Measurements from ENCODE around the gene IRF7.

GRCh38 chr11:611001-611996 lies 4.5 kb downstream of the IRF7 start:
- TF ChIP-seq CTCF (IDR thresholded peaks at IDR 0.05 in 2 of 3, conservative IDR thresholded peaks at IDR 0.05 in 1 of 3; ENCODE audit: insufficient read depth in 2 of 3, low read depth in 1 of 3, low read length in 3 of 3) (no peak), FOSL1 (tag; conservative IDR thresholded peaks at IDR 0.05) (no peak), ZNF274 (IDR thresholded peaks at IDR 0.05; ENCODE audit: borderline replicate concordance, low read depth, low read length) (no peak), ARID3A (IDR thresholded peaks at IDR 0.05; ENCODE audit: borderline replicate concordance, low read depth, low read length) (no peak), HINFP (tag; conservative IDR thresholded peaks at IDR 0.05; ENCODE audit: low read depth) (no peak), RCOR1 (IDR thresholded peaks at IDR 0.05; ENCODE audit: borderline replicate concordance in 1 of 2, low read depth in 2 of 2, low read length in 2 of 2) (no peak), RAD21 (CRISPR knock-in tag; conservative IDR thresholded peaks at IDR 0.05 in 1 of 2, IDR thresholded peaks at IDR 0.05 in 1 of 2) (no peak), ZC3H8 (IDR thresholded peaks at IDR 0.05) (no peak), SIN3A (IDR thresholded peaks at IDR 0.05; ENCODE audit: borderline replicate concordance in 2 of 2, control insufficient read depth in 1 of 2, low read depth in 2 of 2, low read length in 2 of 2) (no peak)
- TF ChIP-seq, protein P1, sequence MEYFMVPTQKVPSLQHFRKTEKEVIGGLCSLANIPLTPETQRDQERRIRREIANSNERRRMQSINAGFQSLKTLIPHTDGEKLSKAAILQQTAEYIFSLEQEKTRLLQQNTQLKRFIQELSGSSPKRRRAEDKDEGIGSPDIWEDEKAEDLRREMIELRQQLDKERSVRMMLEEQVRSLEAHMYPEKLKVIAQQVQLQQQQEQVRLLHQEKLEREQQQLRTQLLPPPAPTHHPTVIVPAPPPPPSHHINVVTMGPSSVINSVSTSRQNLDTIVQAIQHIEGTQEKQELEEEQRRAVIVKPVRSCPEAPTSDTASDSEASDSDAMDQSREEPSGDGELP (CRISPR knock-in tag; IDR thresholded peaks at IDR 0.05; ENCODE audit: borderline replicate concordance) = no peak
- TF ChIP-seq, protein P2, sequence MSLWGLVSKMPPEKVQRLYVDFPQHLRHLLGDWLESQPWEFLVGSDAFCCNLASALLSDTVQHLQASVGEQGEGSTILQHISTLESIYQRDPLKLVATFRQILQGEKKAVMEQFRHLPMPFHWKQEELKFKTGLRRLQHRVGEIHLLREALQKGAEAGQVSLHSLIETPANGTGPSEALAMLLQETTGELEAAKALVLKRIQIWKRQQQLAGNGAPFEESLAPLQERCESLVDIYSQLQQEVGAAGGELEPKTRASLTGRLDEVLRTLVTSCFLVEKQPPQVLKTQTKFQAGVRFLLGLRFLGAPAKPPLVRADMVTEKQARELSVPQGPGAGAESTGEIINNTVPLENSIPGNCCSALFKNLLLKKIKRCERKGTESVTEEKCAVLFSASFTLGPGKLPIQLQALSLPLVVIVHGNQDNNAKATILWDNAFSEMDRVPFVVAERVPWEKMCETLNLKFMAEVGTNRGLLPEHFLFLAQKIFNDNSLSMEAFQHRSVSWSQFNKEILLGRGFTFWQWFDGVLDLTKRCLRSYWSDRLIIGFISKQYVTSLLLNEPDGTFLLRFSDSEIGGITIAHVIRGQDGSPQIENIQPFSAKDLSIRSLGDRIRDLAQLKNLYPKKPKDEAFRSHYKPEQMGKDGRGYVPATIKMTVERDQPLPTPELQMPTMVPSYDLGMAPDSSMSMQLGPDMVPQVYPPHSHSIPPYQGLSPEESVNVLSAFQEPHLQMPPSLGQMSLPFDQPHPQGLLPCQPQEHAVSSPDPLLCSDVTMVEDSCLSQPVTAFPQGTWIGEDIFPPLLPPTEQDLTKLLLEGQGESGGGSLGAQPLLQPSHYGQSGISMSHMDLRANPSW (CRISPR knock-in tag; IDR thresholded peaks at IDR 0.05) = no peak
